Measurements from ENCODE around the gene TMEM129. TPM values are rescaled to one million over a fixed set of nuclear protein-coding genes. Genes with fewer than 3 reads are reported as not detected.

TMEM129 gene
- total RNA-seq, 1 donor from 2014 or later = 20.0 TPM

DNA sequence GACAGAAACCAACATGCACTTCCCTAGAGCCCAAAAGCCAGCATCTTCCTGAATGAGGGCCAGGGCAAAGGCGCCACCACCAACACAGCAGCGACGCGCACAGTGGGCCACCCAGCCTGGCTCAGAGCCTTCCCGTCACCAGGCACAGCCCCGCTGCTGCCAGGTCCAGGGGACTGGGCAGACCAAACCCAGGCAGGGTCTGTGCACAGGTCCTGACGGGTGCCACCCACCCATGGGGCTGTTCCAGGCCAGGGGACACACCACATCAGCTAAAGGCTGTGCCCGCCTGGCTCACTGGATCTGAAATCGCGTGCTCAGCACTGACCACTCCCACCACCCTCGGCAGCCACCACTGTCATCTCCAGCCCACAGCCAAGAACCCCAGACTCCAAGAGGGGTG, 50.8 kb downstream of the TMEM129 start:
- no peak for FAIRE-seq

DNA sequence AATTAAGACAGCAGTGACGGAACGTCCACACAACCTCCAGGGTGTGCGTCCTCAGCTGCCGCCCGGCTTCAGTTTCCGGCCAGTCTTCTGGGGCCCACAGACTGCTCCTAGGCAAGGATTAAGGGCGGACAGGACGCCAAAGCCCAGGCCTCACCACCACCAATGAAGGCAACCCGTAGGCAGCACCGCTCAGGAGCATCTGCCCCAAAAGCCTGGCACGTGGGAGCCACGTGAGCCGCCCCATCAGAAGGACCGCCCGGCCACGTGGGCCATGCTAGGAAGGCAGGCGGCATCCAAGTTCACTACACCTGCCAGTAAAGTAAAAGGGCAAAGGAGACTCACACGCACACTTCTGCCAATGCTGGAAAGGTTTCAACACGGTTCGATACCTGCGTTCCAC, 51.3 kb downstream of the TMEM129 start:
- no peak for DNase-seq (ENCODE audit: low read depth)
- no peaks in the 10 kb centered on the region for H3K36me3 ChIP-seq (ENCODE audit: control insufficient read depth, insufficient read depth, low read length)
- TF ChIP-seq, protein P1, sequence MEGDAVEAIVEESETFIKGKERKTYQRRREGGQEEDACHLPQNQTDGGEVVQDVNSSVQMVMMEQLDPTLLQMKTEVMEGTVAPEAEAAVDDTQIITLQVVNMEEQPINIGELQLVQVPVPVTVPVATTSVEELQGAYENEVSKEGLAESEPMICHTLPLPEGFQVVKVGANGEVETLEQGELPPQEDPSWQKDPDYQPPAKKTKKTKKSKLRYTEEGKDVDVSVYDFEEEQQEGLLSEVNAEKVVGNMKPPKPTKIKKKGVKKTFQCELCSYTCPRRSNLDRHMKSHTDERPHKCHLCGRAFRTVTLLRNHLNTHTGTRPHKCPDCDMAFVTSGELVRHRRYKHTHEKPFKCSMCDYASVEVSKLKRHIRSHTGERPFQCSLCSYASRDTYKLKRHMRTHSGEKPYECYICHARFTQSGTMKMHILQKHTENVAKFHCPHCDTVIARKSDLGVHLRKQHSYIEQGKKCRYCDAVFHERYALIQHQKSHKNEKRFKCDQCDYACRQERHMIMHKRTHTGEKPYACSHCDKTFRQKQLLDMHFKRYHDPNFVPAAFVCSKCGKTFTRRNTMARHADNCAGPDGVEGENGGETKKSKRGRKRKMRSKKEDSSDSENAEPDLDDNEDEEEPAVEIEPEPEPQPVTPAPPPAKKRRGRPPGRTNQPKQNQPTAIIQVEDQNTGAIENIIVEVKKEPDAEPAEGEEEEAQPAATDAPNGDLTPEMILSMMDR (IDR thresholded peaks at IDR 0.05; ENCODE audit: insufficient read depth, low read length, severe bottlenecking) = no peak
- FAIRE-seq = no peak
- no peak overlapping the region for H3K4me3 ChIP-seq (ENCODE audit: low read depth, low read length)
- no peaks in the 10 kb centered on the region for H3K27me3 ChIP-seq (ENCODE audit: control insufficient read depth, insufficient read depth, low read length)

More for the DNA sequence above, 50.8 kb downstream of the TMEM129 start:
- Histone ChIP-seq H3K36me3 (ENCODE audit: control insufficient read depth, insufficient read depth, low read length) (no peaks in the 10 kb centered on the region), H3K4me3 (ENCODE audit: low read depth, low read length) (no peak overlapping the region), H3K27me3 (ENCODE audit: control insufficient read depth, insufficient read depth, low read length) (no peaks in the 10 kb centered on the region)
- no peak for DNase-seq (ENCODE audit: low read depth)
- TF ChIP-seq, protein P1 (IDR thresholded peaks at IDR 0.05; ENCODE audit: insufficient read depth, low read length, severe bottlenecking) = no peak

DNA sequence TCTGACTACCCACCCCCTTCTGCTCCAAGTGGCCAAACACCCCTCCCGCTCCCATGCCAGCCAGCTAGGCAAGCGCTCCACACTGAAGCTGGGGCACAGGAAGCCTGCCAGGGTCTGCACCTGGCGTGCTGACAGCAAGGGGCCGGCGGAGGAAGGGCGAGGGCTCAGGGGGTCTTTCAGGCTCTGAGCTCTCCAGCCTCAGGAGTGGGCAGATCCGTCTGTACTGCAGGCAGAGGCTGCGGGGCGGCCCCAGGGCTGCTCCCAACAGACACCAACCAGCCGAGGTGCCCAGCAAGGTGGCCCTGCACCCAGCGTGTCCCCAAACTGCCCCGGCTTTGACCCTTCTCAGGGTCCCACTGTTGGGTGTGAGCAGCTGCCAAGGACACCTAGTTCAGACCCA, 51.9 kb downstream of the TMEM129 start:
- Histone ChIP-seq H3K36me3 (ENCODE audit: control insufficient read depth, insufficient read depth, low read length) (no peaks in the 10 kb centered on the region), H3K4me3 (ENCODE audit: low read depth, low read length) (no peak overlapping the region), H3K27me3 (ENCODE audit: control insufficient read depth, insufficient read depth, low read length) (no peaks in the 10 kb centered on the region)
- TF ChIP-seq, protein P1 (IDR thresholded peaks at IDR 0.05; ENCODE audit: insufficient read depth, low read length, severe bottlenecking) = no peak
- no peak for DNase-seq (ENCODE audit: low read depth)
- FAIRE-seq = peak; percentile 80

DNA sequence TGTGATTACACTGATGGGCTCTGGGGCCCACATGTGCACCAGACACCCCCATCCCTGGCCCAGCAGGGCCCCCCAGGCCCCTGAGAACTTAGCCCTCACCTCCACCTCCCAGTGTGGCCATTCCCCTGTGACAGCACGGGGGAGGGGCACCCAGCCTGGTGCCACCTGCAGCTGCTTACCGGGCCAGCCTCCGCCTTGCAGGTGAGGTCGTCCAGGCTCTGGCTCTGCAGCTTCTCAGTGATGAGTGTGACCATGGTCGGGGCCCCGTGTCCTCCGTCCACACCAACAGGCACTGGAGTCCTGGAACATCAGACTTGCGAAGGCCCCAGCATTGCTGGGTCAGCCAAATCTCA, 52.7 kb downstream of the TMEM129 start:
- Histone ChIP-seq H3K36me3 (ENCODE audit: control insufficient read depth, insufficient read depth, low read length) (no peaks in the 10 kb centered on the region), H3K27me3 (ENCODE audit: control insufficient read depth, insufficient read depth, low read length) (no peaks in the 10 kb centered on the region), H3K4me3 (ENCODE audit: low read depth, low read length) (no peak overlapping the region)
- TF ChIP-seq, protein P1 (IDR thresholded peaks at IDR 0.05; ENCODE audit: insufficient read depth, low read length, severe bottlenecking) = no peak
- FAIRE-seq = no peak
- DNase-seq (ENCODE audit: low read depth) = no peak

DNA sequence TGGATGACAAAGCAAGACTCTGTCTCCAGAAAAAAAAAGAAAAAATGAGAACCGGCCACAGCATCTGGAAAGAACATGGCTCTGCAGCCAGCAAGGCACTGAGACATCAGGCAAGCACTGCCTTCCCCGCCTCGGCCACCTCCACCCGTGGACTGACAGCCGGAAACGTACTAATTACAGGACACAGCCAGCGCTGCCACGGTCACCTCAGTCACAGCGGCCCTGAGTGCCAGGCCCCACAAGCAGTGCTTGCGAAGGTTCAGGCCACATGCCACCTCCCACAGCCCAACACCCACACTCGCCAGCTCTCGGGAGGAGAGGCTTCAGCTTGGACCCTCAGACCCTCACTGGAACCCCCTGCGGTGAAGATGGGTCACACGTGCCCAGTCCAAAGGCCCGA, 53.9 kb downstream of the TMEM129 start:
- DNase-seq (ENCODE audit: low read depth) (no peak), FAIRE-seq (no peak)
- TF ChIP-seq, protein P1 (IDR thresholded peaks at IDR 0.05; ENCODE audit: insufficient read depth, low read length, severe bottlenecking) = no peak
- H3K4me3 ChIP-seq (ENCODE audit: low read depth, low read length) = no peak overlapping the region
- no peaks in the 10 kb centered on the region for H3K27me3 ChIP-seq (ENCODE audit: control insufficient read depth, insufficient read depth, low read length)
- no peaks in the 10 kb centered on the region for H3K36me3 ChIP-seq (ENCODE audit: control insufficient read depth, insufficient read depth, low read length)

DNA sequence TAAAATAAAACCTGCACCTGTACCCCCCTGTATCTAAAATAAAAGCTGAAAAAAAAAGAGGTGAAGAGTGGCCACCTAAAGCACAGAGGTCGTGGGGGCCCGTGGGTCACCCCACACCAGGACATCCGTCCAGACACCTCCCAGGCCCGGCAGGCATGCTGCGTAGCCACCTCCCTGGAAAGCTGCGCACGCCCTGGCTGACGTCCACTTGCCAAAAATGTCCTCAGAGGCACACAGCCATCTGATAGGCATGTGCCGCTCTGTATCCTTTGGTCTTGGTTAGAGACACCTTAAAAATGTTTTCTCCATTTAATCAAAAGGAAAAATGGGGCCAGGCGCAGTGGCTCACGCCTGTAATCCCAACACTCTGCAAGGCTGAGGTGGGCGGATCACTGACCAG, 54.7 kb downstream of the TMEM129 start:
- no peak for FAIRE-seq

More for the DNA sequence above, 54.7 kb downstream of the TMEM129 start:
- TF ChIP-seq, protein P1 (IDR thresholded peaks at IDR 0.05; ENCODE audit: insufficient read depth, low read length, severe bottlenecking) = no peak
- no peaks in the 10 kb centered on the region for H3K27me3 ChIP-seq (ENCODE audit: control insufficient read depth, insufficient read depth, low read length)
- no peak for DNase-seq (ENCODE audit: low read depth)
- no peaks in the 10 kb centered on the region for H3K36me3 ChIP-seq (ENCODE audit: control insufficient read depth, insufficient read depth, low read length)
- H3K4me3 ChIP-seq (ENCODE audit: low read depth, low read length) = no peak overlapping the region
